ENCODE data around the gene LARGE1. TPM values are rescaled to one million over a fixed set of nuclear protein-coding genes. Genes with fewer than 3 reads are reported as not detected.

The LARGE1 gene
- total RNA-seq, 4 donors from 2014 or later: 78.1 to 156 (median 104) TPM

GRCh38 chr22:33746501-33746928 is 173.8 kb downstream of the LARGE1 start:
- no peaks in the 10 kb centered on the region for H3K27me3 ChIP-seq
- peaks cover 0 to 16% (median 0%) of the 10 kb centered on the region in 4 donors for H3K4me1 ChIP-seq
- TF ChIP-seq, protein P1, sequence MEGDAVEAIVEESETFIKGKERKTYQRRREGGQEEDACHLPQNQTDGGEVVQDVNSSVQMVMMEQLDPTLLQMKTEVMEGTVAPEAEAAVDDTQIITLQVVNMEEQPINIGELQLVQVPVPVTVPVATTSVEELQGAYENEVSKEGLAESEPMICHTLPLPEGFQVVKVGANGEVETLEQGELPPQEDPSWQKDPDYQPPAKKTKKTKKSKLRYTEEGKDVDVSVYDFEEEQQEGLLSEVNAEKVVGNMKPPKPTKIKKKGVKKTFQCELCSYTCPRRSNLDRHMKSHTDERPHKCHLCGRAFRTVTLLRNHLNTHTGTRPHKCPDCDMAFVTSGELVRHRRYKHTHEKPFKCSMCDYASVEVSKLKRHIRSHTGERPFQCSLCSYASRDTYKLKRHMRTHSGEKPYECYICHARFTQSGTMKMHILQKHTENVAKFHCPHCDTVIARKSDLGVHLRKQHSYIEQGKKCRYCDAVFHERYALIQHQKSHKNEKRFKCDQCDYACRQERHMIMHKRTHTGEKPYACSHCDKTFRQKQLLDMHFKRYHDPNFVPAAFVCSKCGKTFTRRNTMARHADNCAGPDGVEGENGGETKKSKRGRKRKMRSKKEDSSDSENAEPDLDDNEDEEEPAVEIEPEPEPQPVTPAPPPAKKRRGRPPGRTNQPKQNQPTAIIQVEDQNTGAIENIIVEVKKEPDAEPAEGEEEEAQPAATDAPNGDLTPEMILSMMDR (IDR thresholded peaks at IDR 0.05): no peak
- no peak for TF ChIP-seq POLR2A (IDR thresholded peaks at IDR 0.05)
- no peak overlapping the region for H3K4me3 ChIP-seq
- no peaks in the 10 kb centered on the region for H3K9me3 ChIP-seq
- peak in 2 of 3 donors; percentile 52 to 58 for DNase-seq
- H3K36me3 ChIP-seq: no peaks in the 10 kb centered on the region
- H3K27ac ChIP-seq: peak overlapping the region in 2 of 4 donors; percentile 38 to 51

GRCh38 chr22:33745501-33745900 is 174.8 kb downstream of the LARGE1 start:
- no peak overlapping the region for H3K27ac ChIP-seq
- H3K4me1 ChIP-seq: peaks cover 0 to 16% (median 0%) of the 10 kb centered on the region in 4 donors
- TF ChIP-seq POLR2A (IDR thresholded peaks at IDR 0.05): no peak
- TF ChIP-seq, protein P1 (IDR thresholded peaks at IDR 0.05): no peak
- H3K36me3 ChIP-seq: no peaks in the 10 kb centered on the region
- no peaks in the 10 kb centered on the region for H3K27me3 ChIP-seq
- DNase-seq: no peak
- H3K4me3 ChIP-seq: no peak overlapping the region
- H3K9me3 ChIP-seq: no peaks in the 10 kb centered on the region

DNA sequence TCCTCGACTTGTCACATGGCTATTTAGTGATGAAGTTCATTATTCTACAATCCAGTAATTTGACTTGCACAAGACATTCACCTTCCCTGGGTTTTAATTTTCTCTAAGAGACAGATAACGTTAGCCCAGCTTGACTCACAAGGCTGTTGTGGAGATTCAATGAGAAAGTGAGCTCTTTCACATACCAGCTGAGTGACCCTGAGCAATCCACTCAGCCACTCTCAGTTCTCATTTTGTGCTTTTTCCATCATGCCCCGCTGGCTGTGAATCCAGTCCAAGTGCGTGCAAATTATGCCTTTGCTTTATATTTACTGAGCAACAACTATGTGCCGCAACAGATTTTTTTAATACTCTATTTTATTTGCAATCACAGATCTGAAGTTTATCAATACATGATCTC is 176.5 kb downstream of the LARGE1 start:
- Histone ChIP-seq H3K9me3 (no peaks in the 10 kb centered on the region), H3K27me3 (no peaks in the 10 kb centered on the region), H3K27ac (no peak overlapping the region), H3K4me1 (peaks cover 0 to 11% (median 0%) of the 10 kb centered on the region in 4 donors), H3K4me3 (no peak overlapping the region), H3K36me3 (no peaks in the 10 kb centered on the region)
- TF ChIP-seq POLR2A (IDR thresholded peaks at IDR 0.05): no peak
- TF ChIP-seq, protein P1 (IDR thresholded peaks at IDR 0.05): no peak
- no peak for DNase-seq

- H3K27ac ChIP-seq: no peak overlapping the region
- no peak for TF ChIP-seq POLR2A (IDR thresholded peaks at IDR 0.05)
- TF ChIP-seq, protein P1 (IDR thresholded peaks at IDR 0.05): no peak
- H3K27me3 ChIP-seq: no peaks in the 10 kb centered on the region
- H3K36me3 ChIP-seq: no peaks in the 10 kb centered on the region
- no peaks in the 10 kb centered on the region for H3K4me1 ChIP-seq
- no peaks in the 10 kb centered on the region for H3K9me3 ChIP-seq
- H3K4me3 ChIP-seq: no peak overlapping the region
- DNase-seq: no peak
Measured at GRCh38 chr22:33741025-33741424, 179.3 kb downstream of the LARGE1 start.

DNA sequence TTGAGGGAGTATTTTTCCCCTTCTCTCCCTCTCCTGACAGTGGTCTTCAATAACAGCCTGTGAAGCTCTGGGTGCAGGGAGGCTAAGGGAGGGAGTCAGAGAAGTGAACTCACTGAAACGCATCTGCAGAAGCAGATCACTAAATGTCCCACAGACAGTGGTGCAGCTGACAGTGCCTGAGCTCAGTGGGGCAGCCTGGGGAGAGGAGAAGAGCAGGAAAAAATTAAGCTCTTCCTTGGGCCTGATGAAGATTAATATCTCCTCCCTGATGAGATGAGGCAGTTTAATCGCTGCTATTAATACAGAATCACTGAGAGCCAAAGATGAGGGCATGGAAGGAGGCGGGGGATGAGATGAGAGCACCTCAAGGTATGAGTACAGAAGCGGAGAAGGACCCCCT is 180.8 kb downstream of the LARGE1 start:
- Histone ChIP-seq H3K27ac (no peak overlapping the region), H3K36me3 (no peaks in the 10 kb centered on the region), H3K9me3 (no peaks in the 10 kb centered on the region), H3K27me3 (no peaks in the 10 kb centered on the region), H3K4me1 (no peaks in the 10 kb centered on the region), H3K4me3 (no peak overlapping the region)
- no peak for TF ChIP-seq POLR2A (IDR thresholded peaks at IDR 0.05)
- TF ChIP-seq, protein P1 (IDR thresholded peaks at IDR 0.05): no peak
- no peak for DNase-seq

GRCh38 chr22:33737662-33738061 is 182.6 kb downstream of the LARGE1 start:
- no peaks in the 10 kb centered on the region for H3K36me3 ChIP-seq
- TF ChIP-seq, protein P1 (IDR thresholded peaks at IDR 0.05): no peak
- TF ChIP-seq POLR2A (IDR thresholded peaks at IDR 0.05): no peak

More at GRCh38 chr22:33737662-33738061, 182.6 kb downstream of the LARGE1 start:
- H3K4me1 ChIP-seq: no peaks in the 10 kb centered on the region
- H3K9me3 ChIP-seq: no peaks in the 10 kb centered on the region
- H3K4me3 ChIP-seq: no peak overlapping the region
- DNase-seq: no peak
- no peak overlapping the region for H3K27ac ChIP-seq
- no peaks in the 10 kb centered on the region for H3K27me3 ChIP-seq

All from Peyer's patch (tissue), 4 donors.